ENCODE data around the gene GPD2. TPM values are rescaled to one million over a fixed set of nuclear protein-coding genes. Genes with fewer than 3 reads are reported as not detected.
"Not testable (repeated sequence)": the region's sequence is repeated elsewhere in the genome, so short reads cannot be mapped to it uniquely, and the experiment has no call there.

Gene GPD2
- polyA plus RNA-seq, 1 donor: 28.5 TPM

DNA sequence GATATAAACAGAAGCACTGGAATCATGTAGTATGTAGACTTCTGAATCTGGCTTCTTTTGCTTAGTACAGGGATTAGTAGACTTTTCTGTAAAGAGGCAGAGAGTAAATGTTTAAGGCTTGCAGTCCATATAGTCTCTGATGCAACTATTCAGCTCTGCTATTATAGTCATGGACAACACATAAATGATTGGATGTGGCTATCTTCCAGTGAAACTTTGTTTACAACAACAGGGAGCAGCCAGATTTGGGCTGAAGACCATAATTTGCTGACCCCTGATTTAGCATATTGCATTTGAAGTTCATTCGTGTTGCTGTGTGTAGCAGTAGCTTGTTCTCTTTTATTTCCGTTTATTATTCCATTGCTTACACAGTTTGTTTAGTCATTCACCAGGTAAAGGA, 55.0 kb downstream of the GPD2 start:
- H3K27me3 ChIP-seq (ENCODE audit: control insufficient read depth, insufficient read depth, low read length): no peaks in the 10 kb centered on the region
- no peak overlapping the region for H3K4me3 ChIP-seq (ENCODE audit: low read length)
- H3K36me3 ChIP-seq (ENCODE audit: control insufficient read depth, insufficient read depth, low read length): no peaks in the 10 kb centered on the region
- H3K9me3 ChIP-seq (ENCODE audit: control insufficient read depth, low read depth, low read length): no peaks in the 10 kb centered on the region
- no peak for DNase-seq
- H3K4me1 ChIP-seq (ENCODE audit: control insufficient read depth, insufficient read depth, low read length): no peaks in the 10 kb centered on the region
- WGBS (ENCODE audit: insufficient coverage, low lambda C conversion rate): 92% methylated on average over 2 of the region's 2 CpGs
- H3K27ac ChIP-seq (ENCODE audit: low read length): no peak overlapping the region

DNA sequence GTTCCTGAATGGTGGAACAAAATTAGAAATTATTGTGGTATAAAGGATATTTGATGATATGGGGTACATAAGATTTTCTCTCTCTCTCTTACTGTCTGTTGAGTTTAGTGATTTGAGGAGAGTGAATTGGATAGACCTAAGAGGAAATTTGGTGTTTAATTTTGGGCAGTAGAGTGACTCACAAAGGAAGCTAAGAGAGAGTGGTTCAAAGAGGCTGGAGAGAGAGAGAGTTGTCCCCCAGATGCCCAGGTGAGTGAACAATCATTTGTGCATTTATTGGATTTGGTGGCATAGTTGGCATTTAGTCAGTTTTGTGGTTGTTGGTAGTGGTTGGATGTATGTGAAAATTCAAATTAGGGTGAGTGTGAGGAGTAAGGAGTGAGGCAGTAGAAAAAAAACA, 56.8 kb downstream of the GPD2 start:
- no peak overlapping the region for H3K4me3 ChIP-seq (ENCODE audit: low read length)
- DNase-seq: no peak
- no peaks in the 10 kb centered on the region for H3K9me3 ChIP-seq (ENCODE audit: control insufficient read depth, low read depth, low read length)
- H3K27me3 ChIP-seq (ENCODE audit: control insufficient read depth, insufficient read depth, low read length): no peaks in the 10 kb centered on the region
- no peak overlapping the region for H3K27ac ChIP-seq (ENCODE audit: low read length)
- H3K36me3 ChIP-seq (ENCODE audit: control insufficient read depth, insufficient read depth, low read length): no peaks in the 10 kb centered on the region
- H3K4me1 ChIP-seq (ENCODE audit: control insufficient read depth, insufficient read depth, low read length): no peaks in the 10 kb centered on the region

DNA sequence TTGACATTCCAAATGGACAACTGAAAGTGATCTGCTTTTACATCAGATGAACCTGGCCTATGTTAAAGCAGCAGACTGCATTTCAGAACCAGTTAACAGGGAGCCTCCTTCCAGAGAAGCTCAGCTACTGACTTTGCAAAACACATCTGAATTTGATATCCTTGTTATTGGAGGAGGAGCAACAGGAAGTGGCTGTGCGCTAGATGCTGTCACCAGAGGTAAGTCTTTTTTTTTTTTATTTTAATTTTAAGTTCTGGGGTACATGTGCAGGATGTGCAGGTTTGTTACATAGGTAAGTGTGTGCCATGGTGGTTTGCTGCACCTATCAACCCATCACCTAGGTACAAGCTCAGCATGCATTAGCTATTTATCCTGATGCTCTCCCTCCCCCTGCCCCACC, 59.8 kb downstream of the GPD2 start:
- H3K4me1 ChIP-seq (ENCODE audit: control insufficient read depth, insufficient read depth, low read length); DNase-seq; H3K9me3 ChIP-seq (ENCODE audit: control insufficient read depth, low read depth, low read length); H3K27me3 ChIP-seq (ENCODE audit: control insufficient read depth, insufficient read depth, low read length); H3K4me3 ChIP-seq (ENCODE audit: low read length); H3K36me3 ChIP-seq (ENCODE audit: control insufficient read depth, insufficient read depth, low read length); H3K27ac ChIP-seq (ENCODE audit: low read length): not testable (repeated sequence)
- WGBS (ENCODE audit: insufficient coverage, low lambda C conversion rate): no CpG with 5 or more reads among the region's 1 CpG

DNA sequence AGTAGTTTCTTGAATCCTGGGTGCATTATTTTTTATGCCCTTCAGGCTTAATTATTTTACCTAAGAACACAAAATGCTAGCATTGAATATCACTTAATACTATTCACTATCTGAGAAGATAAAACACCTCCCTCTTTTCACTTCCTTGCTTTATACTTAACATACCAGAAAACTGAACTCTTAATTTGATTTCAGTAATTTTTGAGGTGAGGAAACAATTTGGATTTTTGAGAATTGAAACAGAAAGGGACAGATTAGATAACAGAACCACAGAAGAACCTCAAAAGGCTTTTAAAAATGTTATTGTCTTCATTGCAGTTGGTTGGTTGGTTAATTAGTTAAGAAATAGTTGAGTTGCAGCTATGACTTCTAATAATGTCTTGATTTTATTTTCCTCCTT, 69.5 kb downstream of the GPD2 start:
- Histone ChIP-seq H3K27ac (ENCODE audit: low read length) (no peak overlapping the region), H3K9me3 (ENCODE audit: control insufficient read depth, low read depth, low read length) (no peaks in the 10 kb centered on the region), H3K36me3 (ENCODE audit: control insufficient read depth, insufficient read depth, low read length) (peaks cover 4% of the 10 kb centered on the region), H3K4me1 (ENCODE audit: control insufficient read depth, insufficient read depth, low read length) (no peaks in the 10 kb centered on the region), H3K27me3 (ENCODE audit: control insufficient read depth, insufficient read depth, low read length) (no peaks in the 10 kb centered on the region), H3K4me3 (ENCODE audit: low read length) (no peak overlapping the region)
- DNase-seq: no peak

DNA sequence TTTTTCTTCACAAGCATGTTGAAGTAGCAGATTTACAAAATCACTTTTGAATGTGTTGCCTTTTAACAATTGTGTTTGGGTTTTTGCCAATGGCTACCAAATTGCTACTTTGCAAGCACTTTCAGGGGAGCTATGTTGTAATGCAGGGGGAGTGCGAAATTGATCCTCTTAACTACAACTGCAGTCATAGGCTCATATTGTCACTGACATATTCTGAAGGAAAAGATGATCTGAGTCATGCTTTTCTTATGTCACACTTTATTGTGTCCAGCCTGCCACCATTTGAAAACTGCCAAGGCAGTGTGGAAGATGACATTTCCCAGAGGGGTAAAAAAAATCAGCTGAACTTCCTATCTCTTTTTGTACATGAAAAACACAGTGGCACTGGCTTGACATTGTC, 74.9 kb downstream of the GPD2 start:
- Histone ChIP-seq H3K27ac (ENCODE audit: low read length) (no peak overlapping the region), H3K36me3 (ENCODE audit: control insufficient read depth, insufficient read depth, low read length) (peaks cover 20% of the 10 kb centered on the region), H3K4me1 (ENCODE audit: control insufficient read depth, insufficient read depth, low read length) (no peaks in the 10 kb centered on the region), H3K4me3 (ENCODE audit: low read length) (no peak overlapping the region), H3K27me3 (ENCODE audit: control insufficient read depth, insufficient read depth, low read length) (no peaks in the 10 kb centered on the region), H3K9me3 (ENCODE audit: control insufficient read depth, low read depth, low read length) (no peaks in the 10 kb centered on the region)
- no CpG with 5 or more reads among the region's 1 CpG for WGBS (ENCODE audit: insufficient coverage, low lambda C conversion rate)
- DNase-seq: no peak

DNA sequence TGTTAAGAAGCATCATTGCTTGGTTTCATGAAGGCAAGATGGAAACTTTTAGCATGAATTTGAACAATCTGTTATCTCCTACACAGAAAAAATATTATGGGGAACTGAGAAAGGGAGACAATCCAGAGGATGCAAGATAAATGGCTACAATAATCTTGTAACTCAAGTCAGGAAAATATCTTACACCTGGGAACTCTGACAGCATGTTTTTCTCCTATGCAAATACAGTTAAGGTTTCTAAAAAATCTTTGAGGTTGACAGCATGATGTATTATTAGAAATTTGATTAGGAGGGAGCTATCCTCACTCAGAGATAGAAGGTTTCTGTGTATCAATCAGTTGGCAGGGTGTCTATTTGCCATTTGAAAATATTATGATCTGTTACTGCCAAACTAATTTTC, 75.6 kb downstream of the GPD2 start:
- Histone ChIP-seq H3K9me3 (ENCODE audit: control insufficient read depth, low read depth, low read length) (no peaks in the 10 kb centered on the region), H3K4me3 (ENCODE audit: low read length) (no peak overlapping the region), H3K36me3 (ENCODE audit: control insufficient read depth, insufficient read depth, low read length) (peaks cover 23% of the 10 kb centered on the region), H3K27me3 (ENCODE audit: control insufficient read depth, insufficient read depth, low read length) (no peaks in the 10 kb centered on the region), H3K27ac (ENCODE audit: low read length) (no peak overlapping the region), H3K4me1 (ENCODE audit: control insufficient read depth, insufficient read depth, low read length) (no peaks in the 10 kb centered on the region)
- no peak for DNase-seq

DNA sequence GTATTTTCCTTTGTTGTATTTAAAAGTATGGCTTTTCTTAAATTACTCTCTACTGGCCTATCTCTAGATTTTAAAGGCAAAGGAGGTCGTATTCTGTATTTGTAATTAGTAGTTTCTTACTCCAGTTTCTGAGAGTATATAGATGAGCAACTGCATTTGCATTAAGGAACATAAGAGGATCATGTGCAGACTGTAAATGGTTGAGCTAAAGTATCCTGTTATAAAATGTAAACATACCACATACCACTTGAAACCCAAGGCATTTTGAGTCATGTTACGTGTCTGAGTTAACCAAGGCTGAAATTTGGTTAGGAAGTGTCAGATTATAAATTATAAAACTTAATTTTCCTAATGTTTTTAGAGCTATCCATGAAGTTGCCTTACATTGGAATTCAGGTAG, 76.3 kb downstream of the GPD2 start:
- Histone ChIP-seq H3K4me3 (ENCODE audit: low read length) (no peak overlapping the region), H3K36me3 (ENCODE audit: control insufficient read depth, insufficient read depth, low read length) (peaks cover 23% of the 10 kb centered on the region), H3K27ac (ENCODE audit: low read length) (no peak overlapping the region), H3K27me3 (ENCODE audit: control insufficient read depth, insufficient read depth, low read length) (no peaks in the 10 kb centered on the region), H3K9me3 (ENCODE audit: control insufficient read depth, low read depth, low read length) (no peaks in the 10 kb centered on the region), H3K4me1 (ENCODE audit: control insufficient read depth, insufficient read depth, low read length) (no peaks in the 10 kb centered on the region)
- WGBS (ENCODE audit: insufficient coverage, low lambda C conversion rate): no CpG with 5 or more reads among the region's 2 CpGs
- DNase-seq: no peak

DNA sequence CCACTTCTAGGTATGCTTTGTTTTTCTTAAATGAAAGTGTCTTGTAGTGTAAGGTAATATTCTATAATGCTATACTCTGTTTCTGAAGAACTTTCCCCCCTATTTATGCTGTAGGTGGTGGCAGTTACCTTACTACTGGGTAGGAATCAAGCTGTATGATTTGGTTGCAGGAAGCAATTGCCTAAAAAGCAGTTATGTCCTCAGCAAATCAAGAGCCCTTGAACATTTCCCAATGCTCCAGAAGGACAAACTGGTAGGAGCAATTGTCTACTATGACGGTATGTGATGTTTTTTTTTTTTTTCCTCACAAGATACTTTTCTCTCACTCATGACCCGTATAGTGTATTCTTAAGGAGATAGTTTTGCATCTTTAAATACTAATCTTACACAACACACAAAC, 77.0 kb downstream of the GPD2 start:
- Histone ChIP-seq H3K36me3 (ENCODE audit: control insufficient read depth, insufficient read depth, low read length) (peaks cover 21% of the 10 kb centered on the region), H3K4me1 (ENCODE audit: control insufficient read depth, insufficient read depth, low read length) (no peaks in the 10 kb centered on the region), H3K27ac (ENCODE audit: low read length) (no peak overlapping the region), H3K9me3 (ENCODE audit: control insufficient read depth, low read depth, low read length) (no peaks in the 10 kb centered on the region), H3K4me3 (ENCODE audit: low read length) (no peak overlapping the region), H3K27me3 (ENCODE audit: control insufficient read depth, insufficient read depth, low read length) (no peaks in the 10 kb centered on the region)
- no peak for DNase-seq
- 100% methylated on average over 1 of the region's 2 CpGs for WGBS (ENCODE audit: insufficient coverage, low lambda C conversion rate)

DNA sequence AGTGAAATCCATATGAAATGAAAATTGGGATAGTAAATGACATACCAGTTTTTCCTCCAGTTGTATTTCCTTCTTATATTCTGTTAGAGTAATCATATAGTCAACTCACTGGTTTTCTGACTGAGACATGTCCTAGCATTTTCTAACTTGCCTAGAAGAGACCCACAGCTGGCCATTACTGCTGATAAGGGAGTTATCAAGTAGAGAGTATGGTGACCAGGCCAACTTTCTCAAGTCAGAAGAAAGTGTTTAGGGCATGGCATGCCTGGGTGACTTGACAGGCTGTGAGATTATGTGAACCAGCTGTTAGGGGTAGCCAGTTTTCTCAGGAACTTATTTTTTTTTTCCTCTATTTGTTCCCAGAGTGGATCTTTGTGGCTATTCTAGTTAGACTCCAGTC, 81.2 kb downstream of the GPD2 start:
- Histone ChIP-seq H3K9me3 (ENCODE audit: control insufficient read depth, low read depth, low read length) (peaks cover 13% of the 10 kb centered on the region), H3K36me3 (ENCODE audit: control insufficient read depth, insufficient read depth, low read length) (peaks cover 25% of the 10 kb centered on the region), H3K4me1 (ENCODE audit: control insufficient read depth, insufficient read depth, low read length) (no peaks in the 10 kb centered on the region), H3K27me3 (ENCODE audit: control insufficient read depth, insufficient read depth, low read length) (no peaks in the 10 kb centered on the region), H3K4me3 (ENCODE audit: low read length) (no peak overlapping the region), H3K27ac (ENCODE audit: low read length) (no peak overlapping the region)
- DNase-seq: no peak

DNA sequence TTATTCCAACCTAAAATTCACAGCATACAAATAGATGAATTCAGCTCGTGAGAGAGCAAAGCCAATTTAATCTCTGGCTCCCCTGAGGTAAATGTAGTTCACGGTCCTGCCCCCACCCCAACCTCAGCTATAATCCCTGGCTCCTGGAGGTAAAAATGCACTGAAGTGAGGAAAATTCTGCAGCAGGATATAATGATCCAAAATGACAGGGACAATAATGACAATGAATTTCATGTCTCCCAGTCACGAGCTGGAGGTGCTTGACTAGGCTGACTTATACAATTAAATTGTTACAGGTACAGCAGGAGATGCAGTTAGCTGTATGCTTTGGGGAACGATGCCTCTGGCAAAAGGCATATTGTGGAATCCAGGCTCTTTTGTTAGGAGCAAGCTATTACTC, 82.0 kb downstream of the GPD2 start:
- Histone ChIP-seq H3K4me3 (ENCODE audit: low read length) (no peak overlapping the region), H3K27me3 (ENCODE audit: control insufficient read depth, insufficient read depth, low read length) (no peaks in the 10 kb centered on the region), H3K4me1 (ENCODE audit: control insufficient read depth, insufficient read depth, low read length) (no peaks in the 10 kb centered on the region), H3K36me3 (ENCODE audit: control insufficient read depth, insufficient read depth, low read length) (peaks cover 25% of the 10 kb centered on the region), H3K9me3 (ENCODE audit: control insufficient read depth, low read depth, low read length) (peaks cover 13% of the 10 kb centered on the region), H3K27ac (ENCODE audit: low read length) (no peak overlapping the region)
- no CpG with 5 or more reads among the region's 4 CpGs for WGBS (ENCODE audit: insufficient coverage, low lambda C conversion rate)
- DNase-seq: no peak

DNA sequence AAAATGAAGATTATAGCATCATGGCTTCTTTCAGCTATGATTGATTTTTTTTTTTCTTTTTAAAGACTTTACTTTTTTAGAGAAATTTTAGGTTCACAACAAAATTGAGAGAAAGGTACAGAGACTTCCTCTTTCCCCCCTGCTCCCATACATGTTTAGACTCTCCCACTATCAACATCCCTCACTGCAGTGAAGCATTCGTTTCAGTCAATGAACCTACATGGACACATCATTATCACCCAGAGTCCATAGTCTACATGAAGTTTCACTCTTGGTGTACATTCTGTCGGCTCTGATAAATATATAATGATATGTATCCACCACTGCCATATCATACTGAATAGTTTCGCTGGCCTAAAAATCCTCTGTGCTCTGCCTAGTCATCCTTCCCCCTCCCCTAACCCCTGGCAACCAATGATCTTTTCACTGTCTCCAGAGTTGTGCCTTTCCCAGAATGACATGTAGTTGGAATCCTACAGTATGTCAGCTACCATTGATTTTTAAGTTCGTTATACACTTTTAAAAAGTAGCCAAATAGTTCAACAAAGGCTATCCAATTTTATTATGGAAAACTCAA, 86.8 kb downstream of the GPD2 start:
- WGBS (ENCODE audit: insufficient coverage, low lambda C conversion rate): 90% methylated on average over 2 of the region's 4 CpGs
- no peaks in the 10 kb centered on the region for H3K4me1 ChIP-seq (ENCODE audit: control insufficient read depth, insufficient read depth, low read length)
- DNase-seq: peak; percentile 9 to 67

More for the DNA sequence above, 86.8 kb downstream of the GPD2 start:
- no peak overlapping the region for H3K4me3 ChIP-seq (ENCODE audit: low read length)
- no peaks in the 10 kb centered on the region for H3K27me3 ChIP-seq (ENCODE audit: control insufficient read depth, insufficient read depth, low read length)
- H3K27ac ChIP-seq (ENCODE audit: low read length): no peak overlapping the region
- H3K9me3 ChIP-seq (ENCODE audit: control insufficient read depth, low read depth, low read length): peaks cover 13% of the 10 kb centered on the region
- peaks cover 11% of the 10 kb centered on the region for H3K36me3 ChIP-seq (ENCODE audit: control insufficient read depth, insufficient read depth, low read length)
